Activated CD8-positive, alpha-beta T cell treated with anti-CD3 and anti-CD28 coated beads for 36 hours (primary cell): ENCODE results near the gene ABHD15. TPM values are rescaled to one million over a fixed set of nuclear protein-coding genes. Genes with fewer than 3 reads are reported as not detected.

ENCODE experiments used
- ATAC-seq: fragments of 200-7000 bp; cut with Tn5 transposase; one replicate; pipeline ENCODE4 v1.10.0; 2021; ENCODE audit warnings: mild to moderate bottlenecking, moderate library complexity
- CTCF ChIA-PET: fragments of 350-600 bp; sonication (Branson Sonifier 250); formaldehyde crosslinking; loops from one replicate; lab custom pipeline; 2021; ENCODE audit warnings: antibody characterized with exemption; lab: Charles Lee
- POLR2A ChIA-PET: fragments of 350-600 bp; sonication (Branson Sonifier 250); formaldehyde crosslinking; loops from one replicate; lab custom pipeline; 2021; ENCODE audit warnings: antibody characterized with exemption; lab: Charles Lee
- DNase-seq: peaks from one replicate; pipeline ENCODE4 v3.0.0-alpha.2; 2020
- H3K27ac Mint-ChIP-seq: one replicate; pipeline ENCODE4 v1.8.0; 2021; ENCODE audit warnings: mild to moderate bottlenecking, mixed read lengths
- H3K27me3 Mint-ChIP-seq: one replicate; pipeline ENCODE4 v1.8.0; 2021; ENCODE audit warnings: mixed read lengths
- H3K36me3 Mint-ChIP-seq: one replicate; pipeline ENCODE4 v1.8.0; 2021; ENCODE audit warnings: low read depth, mixed read lengths
- H3K4me1 Mint-ChIP-seq: one replicate; pipeline ENCODE4 v1.8.0; 2021; ENCODE audit warnings: low read depth, mixed read lengths
- H3K4me3 Mint-ChIP-seq: one replicate; pipeline ENCODE4 v1.8.0; 2021; ENCODE audit warnings: mild to moderate bottlenecking, moderate library complexity, mixed read lengths
- H3K9me3 Mint-ChIP-seq: one replicate; pipeline ENCODE4 v1.8.0; 2021; ENCODE audit warnings: mixed read lengths
- CTCF ChIP-seq: fragments of 200-600 bp; IDR thresholded peaks from one replicate; pipeline ENCODE4 v1.8.0; 2022; ENCODE audit warnings: antibody characterized with exemption, mild to moderate bottlenecking
- intact Hi-C: fragments of 100-400 bp; cut with micrococcal nuclease; formaldehyde crosslinking; loops from one replicate; pipeline ENCODE4 v1.10.0; 2022
- total RNA-seq, 2 experiments: library from RNA; stranded (reverse); gene quantifications; one replicate each; pipeline ENCODE4 v1.2.3, GENCODE V29; 2021

Gene ABHD15
- total RNA-seq, 2 experiments from 2014 or later = 9.7 to 10.1 TPM

GRCh38 chr17:29574732-29575510, 8.1 kb upstream of the ABHD15 start:
- POLR2A ChIA-PET = interaction anchor here (1.0 to 4.0 kb wide), 7 partner anchors 9 to 44 kb away, joined by 3 to 19 read pairs (median 6); no protein-coding TSS in a partner anchor
- H3K36me3 Mint-ChIP-seq = peaks cover 24% of the 10 kb centered on the region

GRCh38 chr17:29573871-29574731, 7.3 kb upstream of the ABHD15 start:
- H3K36me3 Mint-ChIP-seq = peaks cover 20% of the 10 kb centered on the region
- peak overlapping the region; percentile 59 for H3K27ac Mint-ChIP-seq
- no peaks in the 10 kb centered on the region for H3K27me3 Mint-ChIP-seq
- no peak for ATAC-seq
- peaks cover 21% of the 10 kb centered on the region for H3K4me1 Mint-ChIP-seq
- H3K4me3 Mint-ChIP-seq = no peak overlapping the region
- TF ChIP-seq CTCF = no peak
- no peak for DNase-seq
- no peaks in the 10 kb centered on the region for H3K9me3 Mint-ChIP-seq
- POLR2A ChIA-PET = interaction anchor here (0.9 to 4.0 kb wide), 9 partner anchors 9 to 288 kb away, joined by 3 to 19 read pairs (median 5); no protein-coding TSS in a partner anchor
- intact Hi-C loops = no loop called here
- CTCF ChIA-PET = interaction anchor here (0.9 to 11.2 kb wide), 13 partner anchors 8 to 205 kb away, joined by 3 to 102 read pairs (median 7); partner anchors contain the start of gene ANKRD13B

More at GRCh38 chr17:29574732-29575510, 8.1 kb upstream of the ABHD15 start:
- TF ChIP-seq CTCF = no peak
- no peak overlapping the region for H3K27ac Mint-ChIP-seq
- intact Hi-C loops = no loop called here
- H3K9me3 Mint-ChIP-seq = no peaks in the 10 kb centered on the region
- no peaks in the 10 kb centered on the region for H3K27me3 Mint-ChIP-seq
- no peak overlapping the region for H3K4me3 Mint-ChIP-seq
- no peak for DNase-seq
- CTCF ChIA-PET = interaction anchor here (0.9 to 14.9 kb wide), 5 partner anchors 9 to 205 kb away, joined by 3 to 172 read pairs (median 28); partner anchors contain the start of gene ANKRD13B
- no peak for ATAC-seq
- peaks cover 19% of the 10 kb centered on the region for H3K4me1 Mint-ChIP-seq

GRCh38 chr17:29573558-29573869, 6.7 kb upstream of the ABHD15 start:
- Mint-ChIP-seq H3K9me3 (no peaks in the 10 kb centered on the region), H3K27me3 (no peaks in the 10 kb centered on the region), H3K27ac (peak overlapping the region; percentile 59), H3K36me3 (peaks cover 20% of the 10 kb centered on the region), H3K4me3 (no peak overlapping the region), H3K4me1 (peaks cover 23% of the 10 kb centered on the region)
- CTCF ChIA-PET = interaction anchor here (0.6 to 11.2 kb wide), 14 partner anchors 8 to 425 kb away, joined by 3 to 102 read pairs (median 7); partner anchors contain the start of gene ANKRD13B
- DNase-seq (no peak), ATAC-seq (no peak)
- POLR2A ChIA-PET = interaction anchor here (0.6 to 4.0 kb wide), 10 partner anchors 8 to 859 kb away, joined by 3 to 19 read pairs (median 6); no protein-coding TSS in a partner anchor
- intact Hi-C loops = no loop called here
- TF ChIP-seq CTCF = no peak

GRCh38 chr17:29572691-29573557, 6.1 kb upstream of the ABHD15 start:
- Mint-ChIP-seq H3K9me3 (no peaks in the 10 kb centered on the region), H3K4me1 (peaks cover 23% of the 10 kb centered on the region), H3K27me3 (no peaks in the 10 kb centered on the region), H3K36me3 (peaks cover 15% of the 10 kb centered on the region), H3K27ac (no peak overlapping the region), H3K4me3 (no peak overlapping the region)
- POLR2A ChIA-PET = interaction anchor here (0.6 to 4.0 kb wide), 9 partner anchors 9 to 859 kb away, joined by 3 to 19 read pairs (median 6); partner anchors contain the start of gene BLMH
- peak; percentile 76 for DNase-seq
- CTCF ChIA-PET = interaction anchor here (0.6 to 11.2 kb wide), 17 partner anchors 8 to 424 kb away, joined by 3 to 102 read pairs (median 6); partner anchors contain the start of gene ANKRD13B
- TF ChIP-seq CTCF = peak; percentile 64
- intact Hi-C loops = no loop called here
- peak; percentile 38 for ATAC-seq
